GM23338 (cell line): ENCODE data around the gene FRK. TPM values are rescaled to one million over a fixed set of nuclear protein-coding genes. Genes with fewer than 3 reads are reported as not detected.

ENCODE experiments used
- ATAC-seq: fragments of 200-7000 bp; cut with Tn5 transposase; 3 replicates; pipeline ENCODE4 v1.9.1; 2020
- DNase-seq: peaks from one replicate; pipeline ENCODE4 v3.0.0-alpha.2; 2015; ENCODE audit warnings: low spot score
- H2AFZ ChIP-seq: fragments of 200-600 bp; sonication (generic); 2 replicates; pipeline ENCODE4 v1.8.0; 2016; ENCODE audit warnings: antibody characterized with exemption, mild to moderate bottlenecking, moderate library complexity
- H3F3A ChIP-seq: fragments of 200-600 bp; sonication (generic); replicated peaks from 2 replicates; pipeline ENCODE4 v1.8.0; 2017; ENCODE audit warnings: antibody characterized with exemption, mixed run types, low read depth
- H3K27ac ChIP-seq: fragments of 200-600 bp; sonication (generic); 2 replicates; pipeline ENCODE4 v1.6.1; 2016; ENCODE audit warnings: low read depth
- H3K27me3 ChIP-seq: fragments of 200-600 bp; sonication (generic); 2 replicates; pipeline ENCODE4 v1.8.0; 2016; ENCODE audit warnings: mild to moderate bottlenecking, mixed run types, moderate library complexity; ENCODE audit not compliant: insufficient read depth
- H3K36me3 ChIP-seq: fragments of 200-600 bp; sonication (generic); 2 replicates; pipeline ENCODE4 v1.8.0; 2016; ENCODE audit warnings: mild to moderate bottlenecking; ENCODE audit not compliant: insufficient read depth
- H3K4me1 ChIP-seq: fragments of 200-600 bp; sonication (generic); 2 replicates; pipeline ENCODE4 v1.8.0; 2016; ENCODE audit warnings: mild to moderate bottlenecking, moderate library complexity; ENCODE audit not compliant: insufficient read depth
- H3K4me2 ChIP-seq: fragments of 200-600 bp; sonication (generic); 2 replicates; pipeline ENCODE4 v1.7.1; 2017; ENCODE audit warnings: mixed run types
- H3K4me3 ChIP-seq: fragments of 200-600 bp; sonication (generic); 2 replicates; pipeline ENCODE4 v1.6.1; 2016; ENCODE audit warnings: mixed run types
- H3K79me2 ChIP-seq: fragments of 200-600 bp; sonication (generic); replicated peaks from 2 replicates; pipeline ENCODE4 v1.8.0; 2017; ENCODE audit warnings: mild to moderate bottlenecking; ENCODE audit not compliant: insufficient read depth
- H3K9me2 ChIP-seq: fragments of 200-600 bp; sonication (generic); 2 replicates; pipeline ENCODE4 v1.8.0; 2017; ENCODE audit not compliant: insufficient read depth
- H4K20me1 ChIP-seq: fragments of 200-600 bp; sonication (generic); replicated peaks from 2 replicates; pipeline ENCODE4 v1.8.0; 2017; ENCODE audit warnings: mild to moderate bottlenecking; ENCODE audit not compliant: insufficient read depth
- H3K27ac Mint-ChIP-seq: 2 replicates; pipeline ENCODE4 v1.8.0; 2020; ENCODE audit warnings: inconsistent platforms, mild to moderate bottlenecking, moderate library complexity, mixed read lengths
- H3K27me3 Mint-ChIP-seq: 3 replicates; pipeline ENCODE4 v1.8.0; 2022; ENCODE audit warnings: low read depth, mild to moderate bottlenecking, moderate library complexity, mixed read lengths, inconsistent platforms; ENCODE audit not compliant: insufficient read depth, poor library complexity
- H3K36me3 Mint-ChIP-seq: 3 replicates; pipeline ENCODE4 v1.8.0; 2021; ENCODE audit warnings: low read depth, mild to moderate bottlenecking, inconsistent platforms, moderate library complexity, mixed read lengths
- H3K4me1 Mint-ChIP-seq: 3 replicates; pipeline ENCODE4 v1.8.0; 2020; ENCODE audit warnings: mild to moderate bottlenecking, inconsistent platforms, mixed read lengths
- H3K4me3 Mint-ChIP-seq: 3 replicates; pipeline ENCODE4 v1.8.0; 2021; ENCODE audit warnings: moderate library complexity, mild to moderate bottlenecking, inconsistent platforms, mixed read lengths
- H3K9me3 Mint-ChIP-seq: 3 replicates; pipeline ENCODE4 v1.8.0; 2020; ENCODE audit warnings: moderate library complexity, mild to moderate bottlenecking, inconsistent platforms, mixed read lengths
- CTCF ChIP-seq, 2 experiments: fragments of 200-600 bp in 1 of 2; sonication (generic) in 1 of 2; conservative IDR thresholded peaks; 2 replicates each; pipeline versions ENCODE4 v1.5.1 to v1.6.1; 2016 to 2017; ENCODE audit warnings: antibody characterized with exemption in 2 of 2, low read depth in 2 of 2, mild to moderate bottlenecking in 2 of 2, moderate library complexity in 1 of 2
- REST ChIP-seq: IDR thresholded peaks from one replicate; pipeline ENCODE4 v1.6.1; 2018; ENCODE audit warnings: antibody characterized with exemption; ENCODE audit not compliant: unreplicated experiment
- ZNF114 ChIP-seq: fragments of 250-450 bp; sonication (Bioruptor Pico); IDR thresholded peaks from 2 replicates; pipeline ENCODE4 v1.5.0; 2020; ENCODE audit warnings: mild to moderate bottlenecking, moderate library complexity
- ZNF331 ChIP-seq: fragments of 250-450 bp; sonication (Bioruptor Pico); IDR thresholded peaks from 2 replicates; pipeline ENCODE4 v1.5.0; 2020; ENCODE audit warnings: low read depth, mild to moderate bottlenecking, moderate library complexity
- ZNF462 ChIP-seq: fragments of 250-450 bp; sonication (Bioruptor Pico); IDR thresholded peaks from 2 replicates; pipeline ENCODE4 v1.5.0; 2020; ENCODE audit warnings: mild to moderate bottlenecking, moderate library complexity
- polyA plus RNA-seq: library from polyadenylated mRNA; unstranded; fragments of >200 nt; fragmentation: Nextera tagmentation; extraction: Ambion mirVana; gene quantifications from 2 replicates; pipeline ENCODE4 v1.2.1, GENCODE V29; 2016
- total RNA-seq: library from RNA; depleted of rRNA; stranded (reverse); fragments of >200 nt; shearing (Covaris generic); gene quantifications from 2 replicates; pipeline ENCODE4 v1.2.3, GENCODE V29; 2014

Gene FRK
- total and polyA plus RNA-seq, 2 experiments from 2014 or later, result 0.06 to 0.24 TPM

- TF ChIP-seq ZNF331 (CRISPR knock-in tag) (no peak), CTCF (conservative IDR thresholded peaks at IDR 0.05; ENCODE audit: low read depth in 2 of 2) (peak in 1 of 2 experiments; percentile 24; a peak in 1 of 4 replicates)
- Histone ChIP-seq H3K27ac (no peak overlapping the region), H3K4me3 (no peak overlapping the region), H3K36me3 (no peaks in the 10 kb centered on the region), H3K27me3 (no peaks in the 10 kb centered on the region), H3F3A (no peaks in the 10 kb centered on the region), H3K9me2 (no peaks in the 10 kb centered on the region), H4K20me1 (no peaks in the 10 kb centered on the region), H3K79me2 (no peaks in the 10 kb centered on the region), H2AFZ (no peak overlapping the region), H3K4me1 (no peaks in the 10 kb centered on the region), H3K4me2 (no peak overlapping the region)
- no peak overlapping the region for H3K27ac Mint-ChIP-seq
- no peaks in the 10 kb centered on the region for H3K4me1 Mint-ChIP-seq
- H3K36me3 Mint-ChIP-seq, result no peaks in the 10 kb centered on the region
- H3K27me3 Mint-ChIP-seq, result peaks cover 4% of the 10 kb centered on the region
- no peak overlapping the region for H3K4me3 Mint-ChIP-seq
- H3K9me3 Mint-ChIP-seq, result no peaks in the 10 kb centered on the region
- ATAC-seq (no peak), DNase-seq (no peak)
These were observed 158.8 kb downstream of the FRK start for GRCh38 chr6:115901896-115902295.

GRCh38 chr6:115899730-115900282 is 160.9 kb downstream of the FRK start:
- no peak for TF ChIP-seq ZNF114 (CRISPR knock-in tag)
- TF ChIP-seq REST, result no peak
- TF ChIP-seq ZNF462 (CRISPR knock-in tag), result no peak
- H3K9me3 Mint-ChIP-seq, result no peaks in the 10 kb centered on the region

More at GRCh38 chr6:115899730-115900282, 160.9 kb downstream of the FRK start:
- Histone ChIP-seq H3K9me2 (no peaks in the 10 kb centered on the region), H3K4me2 (no peak overlapping the region), H3K79me2 (no peaks in the 10 kb centered on the region), H3F3A (no peaks in the 10 kb centered on the region), H3K27me3 (no peaks in the 10 kb centered on the region), H2AFZ (no peak overlapping the region), H3K4me1 (no peaks in the 10 kb centered on the region), H4K20me1 (no peaks in the 10 kb centered on the region), H3K36me3 (no peaks in the 10 kb centered on the region), H3K4me3 (no peak overlapping the region), H3K27ac (no peak overlapping the region)
- DNase-seq (no peak), ATAC-seq (no peak)
- H3K4me1 Mint-ChIP-seq, result no peaks in the 10 kb centered on the region
- H3K4me3 Mint-ChIP-seq, result no peak overlapping the region
- H3K36me3 Mint-ChIP-seq, result no peaks in the 10 kb centered on the region
- H3K27me3 Mint-ChIP-seq, result peaks cover 4% of the 10 kb centered on the region
- H3K27ac Mint-ChIP-seq, result no peak overlapping the region
